SK-N-SH (cell line): ENCODE data around the gene NYAP1. TPM values are rescaled to one million over a fixed set of nuclear protein-coding genes. Genes with fewer than 3 reads are reported as not detected.
"Not testable (repeated sequence)": the region's sequence is repeated elsewhere in the genome, so short reads cannot be mapped to it uniquely, and the experiment has no call there.

Experiments
- CTCF ChIA-PET: fragments of 300-600, 350-600 bp; formaldehyde crosslinking; extraction: SDS; loops from one replicate; lab custom pipeline; 2021; lab: Yijun Ruan, JAX
- POLR2A ChIA-PET: fragments of 350-600 bp; sonication (Branson Sonifier 250); formaldehyde crosslinking; extraction: SDS; loops from one replicate; lab custom pipeline; 2020; ENCODE audit warnings: antibody characterized with exemption, inconsistent platforms; lab: Yijun Ruan, JAX
- DNase-seq: peaks from one replicate; pipeline ENCODE4 v3.0.0; 2012
- H2AFZ ChIP-seq: fragments of 200-600 bp; sonication (generic); 2 replicates; pipeline ENCODE4 v1.8.1; 2016; ENCODE audit warnings: antibody characterized with exemption, mild to moderate bottlenecking, low read depth
- H3F3A ChIP-seq: fragments of 200-600 bp; sonication (generic); replicated peaks from 2 replicates; pipeline ENCODE3; 2016; ENCODE audit warnings: antibody characterized with exemption, mild to moderate bottlenecking; ENCODE audit not compliant: insufficient read depth
- H3K27ac ChIP-seq, 2 experiments: fragments of 200-500 bp in 1 of 2; fragments of 200-600 bp in 1 of 2; sonication (Bioruptor generic) in 1 of 2; sonication (generic), shearing (Covaris generic) in 1 of 2; 2 replicates each; pipeline versions ENCODE4 v1.5.1 to v1.6.1; 2014 to 2016; ENCODE audit warnings: low read depth in 2 of 2, inconsistent platforms in 1 of 2, low read length in 1 of 2, mild to moderate bottlenecking in 1 of 2, mixed read lengths in 1 of 2
- H3K27me3 ChIP-seq: fragments of 200-600 bp; sonication (generic), shearing (Covaris generic); 2 replicates; pipeline ENCODE4 v1.6.1; 2016; ENCODE audit warnings: mixed run types; ENCODE audit not compliant: insufficient read depth
- H3K36me3 ChIP-seq, 2 experiments: fragments of 200-500 bp in 1 of 2; fragments of 200-600 bp in 1 of 2; sonication (Bioruptor generic) in 1 of 2; sonication (generic) in 1 of 2; replicated peaks in 1 of 2; 2 replicates each; pipeline versions ENCODE3 to v1.5.1; 2014 to 2016; ENCODE audit warnings: low read length in 1 of 2, mild to moderate bottlenecking in 1 of 2; ENCODE audit not compliant: insufficient read depth in 2 of 2, control insufficient read depth in 1 of 2
- H3K4me1 ChIP-seq, 2 experiments: fragments of 200-500 bp in 1 of 2; fragments of 200-600 bp in 1 of 2; sonication (Bioruptor generic) in 1 of 2; sonication (generic), shearing (Covaris generic) in 1 of 2; 2 replicates each; pipeline versions ENCODE4 v1.5.1 to v1.6.1; 2014 to 2016; ENCODE audit warnings: low read depth in 1 of 2, low read length in 1 of 2, mixed run types in 1 of 2; ENCODE audit not compliant: insufficient read depth in 2 of 2, control insufficient read depth in 1 of 2
- H3K4me2 ChIP-seq: fragments of 200-600 bp; sonication (generic), shearing (Covaris generic); 2 replicates; pipeline ENCODE4 v1.6.1; 2017; ENCODE audit warnings: mixed run types
- H3K4me3 ChIP-seq, 2 experiments: fragments of 200-500 bp in 1 of 2; fragments of 200-600 bp in 1 of 2; sonication (Bioruptor generic) in 1 of 2; sonication (generic), shearing (Covaris generic) in 1 of 2; 2 replicates each; pipeline versions ENCODE4 v1.5.1 to v1.8.1; 2014 to 2016; ENCODE audit warnings: low read depth in 2 of 2, inconsistent platforms in 1 of 2, low read length in 1 of 2, mild to moderate bottlenecking in 1 of 2, mixed read lengths in 1 of 2, moderate library complexity in 1 of 2
- H3K79me2 ChIP-seq: fragments of 200-600 bp; sonication (generic); 2 replicates; pipeline ENCODE4 v1.8.1; 2017; ENCODE audit warnings: mild to moderate bottlenecking; ENCODE audit not compliant: insufficient read depth
- H3K9ac ChIP-seq: fragments of 200-600 bp; sonication (generic); 2 replicates; pipeline ENCODE4 v1.6.1; 2017; ENCODE audit warnings: mixed run types
- H3K9me2 ChIP-seq: fragments of 200-600 bp; sonication (generic); 2 replicates; pipeline ENCODE4 v1.6.1; 2017; ENCODE audit warnings: mixed run types
- H3K9me3 ChIP-seq: fragments of 200-600 bp; sonication (generic); 2 replicates; pipeline ENCODE4 v1.6.1; 2017; ENCODE audit warnings: mixed run types, mild to moderate bottlenecking, moderate library complexity
- H4K20me1 ChIP-seq: fragments of 200-600 bp; sonication (generic); 2 replicates; pipeline ENCODE4 v1.6.1; 2017; ENCODE audit warnings: mild to moderate bottlenecking, mixed run types; ENCODE audit not compliant: insufficient read depth
- RFX5 ChIP-seq: IDR thresholded peaks from 2 replicates; pipeline ENCODE4 v1.6.1; 2012; ENCODE audit warnings: mild to moderate bottlenecking, improper control_type of control experiment, low read length
- WGBS: methylation state at CpG from one replicate; pipeline ENCODE4 v1.1.6; 2017; ENCODE audit warnings: low lambda C conversion rate; 5-methylcytosine and 5-hydroxymethylcytosine counted together
- polyA plus RNA-seq, 3 experiments: library from polyadenylated mRNA; depleted of rRNA; stranded (reverse); fragments of >200 nt; gene quantifications; 2 replicates each; pipeline ENCODE4 v1.2.3, GENCODE V29; 2012
- TF ChIP-seq, protein P1 (sequence below): fragments of 150-350 bp; IDR thresholded peaks from 2 replicates; pipeline ENCODE4 v1.6.1; 2017; ENCODE audit warnings: antibody characterized with exemption, low read length, low read depth, borderline replicate concordance
- TF ChIP-seq, protein P2 (sequence below): IDR thresholded peaks from 2 replicates; pipeline ENCODE4 v1.6.1; 2012; ENCODE audit warnings: mild to moderate bottlenecking, low read depth, low read length, moderate library complexity

Gene NYAP1
- polyA plus RNA-seq, 1 of the 3 experiments (the other 2 are of a cell fraction): 6.0 TPM

DNA sequence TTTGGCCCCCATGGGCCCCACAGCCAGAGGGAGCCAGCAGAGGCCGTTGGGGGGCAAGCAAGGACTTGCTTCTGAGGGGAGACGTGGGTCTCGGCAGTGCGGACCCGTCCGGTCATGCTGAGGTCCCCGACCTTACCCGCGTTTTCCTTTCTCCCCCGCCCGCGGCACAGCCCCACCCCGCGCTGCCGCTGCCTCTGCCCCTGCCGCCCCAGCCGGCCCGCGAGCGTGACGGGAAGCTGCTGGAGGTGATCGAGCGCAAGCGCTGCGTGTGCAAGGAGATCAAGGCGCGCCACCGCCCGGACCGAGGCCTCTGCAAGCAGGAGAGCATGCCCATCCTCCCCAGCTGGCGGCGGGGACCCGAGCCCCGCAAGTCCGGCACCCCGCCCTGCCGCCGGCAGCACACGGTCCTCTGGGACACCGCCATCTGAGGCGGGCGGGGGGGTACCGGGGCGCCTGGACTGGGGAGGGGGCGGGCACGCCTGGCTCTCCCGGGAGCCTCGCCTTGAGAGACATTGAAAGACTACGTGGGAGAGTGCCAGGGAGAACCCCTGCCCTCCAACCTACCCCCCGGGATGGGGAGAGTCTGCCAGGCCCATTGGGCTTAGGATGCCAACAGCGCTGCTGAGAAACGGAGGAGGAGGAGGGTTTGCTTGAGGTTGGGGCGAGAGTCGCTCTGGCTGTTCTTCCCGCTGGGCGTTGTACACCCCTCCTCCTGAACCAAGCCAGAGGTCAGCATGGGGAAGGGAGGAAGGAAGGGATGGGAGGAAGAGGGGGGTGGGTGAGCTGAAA lies 9.9 kb downstream of the NYAP1 start (continued):
- TF ChIP-seq, protein P1, sequence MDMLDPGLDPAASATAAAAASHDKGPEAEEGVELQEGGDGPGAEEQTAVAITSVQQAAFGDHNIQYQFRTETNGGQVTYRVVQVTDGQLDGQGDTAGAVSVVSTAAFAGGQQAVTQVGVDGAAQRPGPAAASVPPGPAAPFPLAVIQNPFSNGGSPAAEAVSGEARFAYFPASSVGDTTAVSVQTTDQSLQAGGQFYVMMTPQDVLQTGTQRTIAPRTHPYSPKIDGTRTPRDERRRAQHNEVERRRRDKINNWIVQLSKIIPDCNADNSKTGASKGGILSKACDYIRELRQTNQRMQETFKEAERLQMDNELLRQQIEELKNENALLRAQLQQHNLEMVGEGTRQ: no peak

DNA sequence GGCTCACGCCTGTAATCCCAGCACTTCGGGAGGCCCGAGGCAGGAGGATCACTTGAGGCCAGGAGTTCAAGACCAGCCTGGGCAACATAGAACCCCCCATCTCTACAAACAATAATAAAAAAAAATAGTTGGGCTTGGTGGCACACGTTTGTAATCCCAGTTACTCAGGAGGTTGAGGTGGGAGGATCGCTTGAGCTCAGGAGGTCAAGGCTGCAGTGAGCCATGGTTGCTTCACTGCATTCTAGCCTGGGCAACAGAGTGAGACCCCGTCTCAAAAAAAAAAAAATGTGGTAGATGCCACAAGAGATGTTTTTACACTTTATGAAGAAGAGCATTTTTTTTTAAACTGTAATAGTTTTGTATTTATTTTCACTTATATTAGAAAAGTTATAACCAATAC lies 12.8 kb downstream of the NYAP1 start:
- Histone ChIP-seq H4K20me1 (no peaks in the 10 kb centered on the region), H3K4me3 (no peak overlapping the region), H3K9me3 (no peaks in the 10 kb centered on the region), H3K27ac (no peak overlapping the region), H3K9ac (no peak overlapping the region), H3F3A (no peaks in the 10 kb centered on the region), H3K9me2 (no peaks in the 10 kb centered on the region), H3K4me1 (no peaks in the 10 kb centered on the region), H3K4me2 (no peak overlapping the region), H3K79me2 (no peaks in the 10 kb centered on the region), H3K36me3 (no peaks in the 10 kb centered on the region), H3K27me3 (no peaks in the 10 kb centered on the region), H2AFZ (no peak overlapping the region)
- DNase-seq: no peak
- ChIA-PET CTCF (interaction anchor here (0.6 to 3.3 kb wide), 7 partner anchors 10 to 68 kb away, joined by 3 to 28 read pairs (median 13); partner anchors contain the start of gene NYAP1), POLR2A (no interaction called here)
- TF ChIP-seq RFX5: no peak
- TF ChIP-seq, protein P2, sequence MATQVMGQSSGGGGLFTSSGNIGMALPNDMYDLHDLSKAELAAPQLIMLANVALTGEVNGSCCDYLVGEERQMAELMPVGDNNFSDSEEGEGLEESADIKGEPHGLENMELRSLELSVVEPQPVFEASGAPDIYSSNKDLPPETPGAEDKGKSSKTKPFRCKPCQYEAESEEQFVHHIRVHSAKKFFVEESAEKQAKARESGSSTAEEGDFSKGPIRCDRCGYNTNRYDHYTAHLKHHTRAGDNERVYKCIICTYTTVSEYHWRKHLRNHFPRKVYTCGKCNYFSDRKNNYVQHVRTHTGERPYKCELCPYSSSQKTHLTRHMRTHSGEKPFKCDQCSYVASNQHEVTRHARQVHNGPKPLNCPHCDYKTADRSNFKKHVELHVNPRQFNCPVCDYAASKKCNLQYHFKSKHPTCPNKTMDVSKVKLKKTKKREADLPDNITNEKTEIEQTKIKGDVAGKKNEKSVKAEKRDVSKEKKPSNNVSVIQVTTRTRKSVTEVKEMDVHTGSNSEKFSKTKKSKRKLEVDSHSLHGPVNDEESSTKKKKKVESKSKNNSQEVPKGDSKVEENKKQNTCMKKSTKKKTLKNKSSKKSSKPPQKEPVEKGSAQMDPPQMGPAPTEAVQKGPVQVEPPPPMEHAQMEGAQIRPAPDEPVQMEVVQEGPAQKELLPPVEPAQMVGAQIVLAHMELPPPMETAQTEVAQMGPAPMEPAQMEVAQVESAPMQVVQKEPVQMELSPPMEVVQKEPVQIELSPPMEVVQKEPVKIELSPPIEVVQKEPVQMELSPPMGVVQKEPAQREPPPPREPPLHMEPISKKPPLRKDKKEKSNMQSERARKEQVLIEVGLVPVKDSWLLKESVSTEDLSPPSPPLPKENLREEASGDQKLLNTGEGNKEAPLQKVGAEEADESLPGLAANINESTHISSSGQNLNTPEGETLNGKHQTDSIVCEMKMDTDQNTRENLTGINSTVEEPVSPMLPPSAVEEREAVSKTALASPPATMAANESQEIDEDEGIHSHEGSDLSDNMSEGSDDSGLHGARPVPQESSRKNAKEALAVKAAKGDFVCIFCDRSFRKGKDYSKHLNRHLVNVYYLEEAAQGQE: no peak
- 79% methylated on average over 6 of the region's 6 CpGs for WGBS

DNA sequence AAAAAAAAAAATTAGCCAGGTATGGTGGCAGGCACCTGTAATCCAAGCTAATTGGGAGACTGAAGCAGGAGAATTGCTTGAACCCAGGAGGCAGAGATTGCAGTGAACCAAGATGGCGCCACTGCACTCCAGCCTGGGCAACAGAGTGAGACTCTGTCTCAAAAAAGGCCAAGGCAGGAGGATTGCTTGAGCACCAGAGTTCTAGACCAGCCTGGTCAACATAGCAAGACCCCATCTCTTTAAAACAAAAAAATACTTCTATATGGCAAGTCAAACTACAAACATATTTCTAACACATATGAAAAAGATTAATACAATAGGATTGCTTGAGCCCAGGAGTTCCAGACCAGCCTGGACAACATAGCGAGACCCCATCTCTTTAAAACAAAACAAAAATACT lies 17.0 kb downstream of the NYAP1 start:
- H4K20me1 ChIP-seq, H3K27ac ChIP-seq, H3K9ac ChIP-seq, H3K4me1 ChIP-seq, H3K9me3 ChIP-seq, H3K79me2 ChIP-seq, H3K9me2 ChIP-seq, H3F3A ChIP-seq, H3K4me2 ChIP-seq, H3K4me3 ChIP-seq, H3K27me3 ChIP-seq, DNase-seq, H3K36me3 ChIP-seq, H2AFZ ChIP-seq, POLR2A ChIA-PET: not testable (repeated sequence)
- CTCF ChIA-PET: interaction anchor here (0.9 to 1.7 kb wide), 4 partner anchors 18 to 88 kb away, joined by 3 to 6 read pairs (median 4); no protein-coding TSS in a partner anchor
- 75% methylated on average over 2 of the region's 2 CpGs for WGBS

DNA sequence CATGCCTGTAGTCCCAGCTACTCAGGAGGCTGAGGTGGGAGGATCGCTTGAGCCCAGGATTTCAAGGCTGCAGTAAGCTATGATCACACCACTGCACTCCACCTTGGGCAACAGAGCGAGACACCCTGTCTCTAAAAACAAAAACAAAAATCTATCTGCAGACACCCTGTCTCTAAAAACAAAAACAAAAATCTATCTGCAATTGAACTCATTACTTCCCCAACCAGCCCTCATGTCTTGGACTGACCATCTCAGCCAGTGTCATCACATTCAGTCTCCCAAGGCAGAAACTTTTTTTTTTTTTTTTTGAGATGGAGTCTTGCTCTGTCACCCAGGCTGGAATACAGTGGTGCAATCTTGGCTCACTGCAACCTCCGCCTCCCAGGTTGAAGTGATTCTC lies 20.3 kb downstream of the NYAP1 start:
- H3K4me3 ChIP-seq, H4K20me1 ChIP-seq, POLR2A ChIA-PET: not testable (repeated sequence)

More for the DNA sequence above, 20.3 kb downstream of the NYAP1 start:
- not testable (repeated sequence) for H3K4me2 ChIP-seq, DNase-seq, H3K36me3 ChIP-seq, H3K79me2 ChIP-seq, H3K9ac ChIP-seq, H3K9me3 ChIP-seq, H3K4me1 ChIP-seq, H3K27me3 ChIP-seq, H2AFZ ChIP-seq, H3K9me2 ChIP-seq, H3F3A ChIP-seq, H3K27ac ChIP-seq
- 94% methylated on average over 3 of the region's 3 CpGs for WGBS
- CTCF ChIA-PET: interaction anchor here (0.7 to 2.8 kb wide), 6 partner anchors 21 to 96 kb away, joined by 3 to 12 read pairs (median 6); partner anchors contain the start of gene NYAP1
